A549 (cell line): Measurements from ENCODE around the gene ZCCHC17. TPM values are rescaled to one million over a fixed set of nuclear protein-coding genes. Genes with fewer than 3 reads are reported as not detected.

ENCODE experiments used
- ATAC-seq, 2 experiments: fragments of 200-7000 bp in 1 of 2; fragments of >200 bp in 1 of 2; cut with Nextera tagmentation in 1 of 2; cut with Tn5 transposase in 1 of 2; 3 replicates each; pipeline versions ENCODE4 v1.8.0 to v1.9.1; 2018 to 2020; ENCODE audit warnings: mild to moderate bottlenecking in 1 of 2, moderate library complexity in 1 of 2
- CTCF ChIA-PET: fragments of 300-600 bp; sonication (Branson Sonifier 250); formaldehyde crosslinking; extraction: SDS; loops from one replicate; lab custom pipeline; 2021; ENCODE audit warnings: antibody characterized with exemption, inconsistent platforms; lab: Yijun Ruan, JAX
- POLR2A ChIA-PET: fragments of 350-600 bp; formaldehyde crosslinking; extraction: SDS; loops from one replicate; lab custom pipeline; 2021; ENCODE audit warnings: antibody characterized with exemption, inconsistent platforms; lab: Yijun Ruan, JAX
- DNase-seq, 2 experiments: peaks; one replicate each; pipeline versions ENCODE4 v3.0.0 to v3.0.0-alpha.2; 2011 to 2016; ENCODE audit warnings: low read depth in 1 of 2, low spot score in 1 of 2
- FAIRE-seq: peaks from 2 replicates; lab custom pipeline; 2011; peaks lifted over from hg19 to GRCh38; lab: Jason Lieb, UNC
- H3K27ac ChIP-seq, 2 experiments: fragments of >200 bp; sonication (Bioruptor Twin); formaldehyde crosslinking; 3 replicates each; pipeline ENCODE4 v1.5.1; 2016 to 2017
- H3K4me1 ChIP-seq: fragments of >200 bp; sonication (Bioruptor Twin); formaldehyde crosslinking; 3 replicates; pipeline ENCODE4 v1.6.1; 2016
- H3K4me2 ChIP-seq: fragments of >200 bp; sonication (Bioruptor Twin); formaldehyde crosslinking; 3 replicates; pipeline ENCODE4 v1.6.1; 2016
- H3K4me3 ChIP-seq: fragments of >200 bp; sonication (Bioruptor Twin); formaldehyde crosslinking; 3 replicates; pipeline ENCODE4 v1.5.1; 2016
- H3K9me3 ChIP-seq: fragments of >200 bp; sonication (Bioruptor Twin); formaldehyde crosslinking; 3 replicates; pipeline ENCODE4 v1.6.1; 2016
- CBX2 ChIP-seq: fragments of 200-600 bp; sonication (generic); IDR thresholded peaks from 2 replicates; pipeline ENCODE4 v1.6.1; 2016; ENCODE audit warnings: low read depth, mild to moderate bottlenecking, borderline replicate concordance
- CBX8 ChIP-seq: fragments of 200-600 bp; sonication (generic); IDR thresholded peaks from 2 replicates; pipeline ENCODE4 v1.6.1; 2016
- CEBPB ChIP-seq, 2 experiments: fragments of >200 bp in 1 of 2; sonication (Bioruptor Twin) in 1 of 2; formaldehyde crosslinking in 1 of 2; IDR thresholded peaks; 2 replicates each; pipeline ENCODE4 v1.6.1; 2012 to 2016
- CHD2 ChIP-seq: fragments of 150-350 bp; IDR thresholded peaks from 2 replicates; pipeline ENCODE4 v1.6.1; 2014; ENCODE audit warnings: low read length; ENCODE audit not compliant: partially characterized antibody
- EHF ChIP-seq: fragments of 250-450 bp; sonication (Bioruptor Pico); IDR thresholded peaks from 2 replicates; pipeline ENCODE4 v1.5.0; 2020; ENCODE audit warnings: mild to moderate bottlenecking
- EHMT2 ChIP-seq: fragments of 200-600 bp; sonication (generic); IDR thresholded peaks from 2 replicates; pipeline ENCODE4 v1.6.1; 2016; ENCODE audit warnings: antibody characterized with exemption, low read depth, mild to moderate bottlenecking, moderate library complexity
- ESRRA ChIP-seq: fragments of 150-350 bp; IDR thresholded peaks from 2 replicates; pipeline ENCODE4 v1.6.1; 2014; ENCODE audit warnings: mild to moderate bottlenecking, low read length, borderline replicate concordance
- FOSB ChIP-seq: fragments of 250-450 bp; sonication (Bioruptor Pico); IDR thresholded peaks from 2 replicates; pipeline ENCODE4 v1.5.0; 2020; ENCODE audit warnings: mild to moderate bottlenecking, moderate library complexity
- FOSL2 ChIP-seq, 2 experiments: fragments of 450-650 bp in 1 of 2; fragments of >200 bp in 1 of 2; sonication (Bioruptor Twin) in 1 of 2; formaldehyde crosslinking; IDR thresholded peaks; 2 replicates each; pipeline versions ENCODE4 v1.5.0 to v1.6.1; 2016 to 2020; ENCODE audit warnings: mild to moderate bottlenecking in 1 of 2, moderate library complexity in 1 of 2
- FOXS1 ChIP-seq: fragments of 250-450 bp; sonication (Bioruptor Pico); IDR thresholded peaks from 2 replicates; pipeline ENCODE4 v1.5.0; 2020; ENCODE audit warnings: mild to moderate bottlenecking, moderate library complexity
- HDAC2 ChIP-seq: fragments of 200-600 bp; sonication (generic); IDR thresholded peaks from 2 replicates; pipeline ENCODE4 v1.6.1; 2016
- HOXB13 ChIP-seq: fragments of 250-450 bp; sonication (Bioruptor Pico); IDR thresholded peaks from 2 replicates; pipeline ENCODE4 v1.5.0; 2020; ENCODE audit warnings: low read depth, mild to moderate bottlenecking, moderate library complexity
- JUN ChIP-seq, 2 experiments: fragments of >200 bp; sonication (Bioruptor Twin); formaldehyde crosslinking; IDR thresholded peaks; 2 replicates in 1 of 2; 3 replicates in 1 of 2; pipeline ENCODE4 v1.6.1; 2016 to 2017
- KDM1A ChIP-seq: fragments of 200-600 bp; sonication (generic); IDR thresholded peaks from 2 replicates; pipeline ENCODE4 v1.6.1; 2016; ENCODE audit warnings: low read depth, mild to moderate bottlenecking
- MAFK ChIP-seq: fragments of 450-650 bp; IDR thresholded peaks from 2 replicates; pipeline ENCODE4 v1.6.1; 2014; ENCODE audit not compliant: partially characterized antibody
- MYC ChIP-seq: IDR thresholded peaks from 2 replicates; pipeline ENCODE4 v1.6.1; 2012; ENCODE audit warnings: mild to moderate bottlenecking, inconsistent platforms, low read length, improper control_type of control experiment, borderline replicate concordance
- NFE2L2 ChIP-seq: fragments of 150-350 bp; conservative IDR thresholded peaks from 2 replicates; pipeline ENCODE4 v1.6.1; 2014; ENCODE audit warnings: low read length
- NPAS2 ChIP-seq: fragments of 250-450 bp; sonication (Bioruptor Pico); IDR thresholded peaks from 2 replicates; pipeline ENCODE4 v1.8.0; 2022; ENCODE audit warnings: mild to moderate bottlenecking, moderate library complexity, borderline replicate concordance
- POLR2A ChIP-seq: IDR thresholded peaks from 2 replicates; pipeline ENCODE4 v1.6.1; 2012; ENCODE audit warnings: mild to moderate bottlenecking, low read length
- RFX5 ChIP-seq: fragments of 450-650 bp; IDR thresholded peaks from 2 replicates; pipeline ENCODE4 v1.7.1; 2014; ENCODE audit warnings: antibody characterized with exemption, mild to moderate bottlenecking, moderate library complexity
- RNF2 ChIP-seq: fragments of 200-600 bp; sonication (generic); IDR thresholded peaks from 2 replicates; pipeline ENCODE4 v1.6.1; 2016; ENCODE audit warnings: low read depth, mild to moderate bottlenecking, antibody characterized with exemption, moderate library complexity, borderline replicate concordance
- SMC3 ChIP-seq: fragments of >200 bp; sonication (Bioruptor Twin); formaldehyde crosslinking; IDR thresholded peaks from 3 replicates; pipeline ENCODE4 v1.6.1; 2018; ENCODE audit warnings: inconsistent platforms
- SREBF2 ChIP-seq: fragments of 450-650 bp; IDR thresholded peaks from 2 replicates; pipeline ENCODE4 v1.6.1; 2014; ENCODE audit warnings: mild to moderate bottlenecking, moderate library complexity
- TFCP2L1 ChIP-seq: fragments of 250-450 bp; sonication (Bioruptor Pico); IDR thresholded peaks from 2 replicates; pipeline ENCODE4 v1.5.0; 2021; ENCODE audit warnings: mild to moderate bottlenecking
- ZFP36 ChIP-seq: fragments of 450-650 bp; IDR thresholded peaks from 2 replicates; pipeline ENCODE4 v1.6.1; 2014; ENCODE audit warnings: borderline replicate concordance; ENCODE audit not compliant: partially characterized antibody
- WGBS: methylation state at CpG from one replicate; pipeline ENCODE4 v1.1.6; 2017; ENCODE audit errors: missing lambda C conversion rate; 5-methylcytosine and 5-hydroxymethylcytosine counted together
- polyA plus RNA-seq, 4 experiments: library from polyadenylated mRNA; depleted of rRNA in 3 of 4; stranded (reverse); fragments of >200 nt; fragmentation: RNase III in 1 of 4; extraction: RNeasy Plus Mini Kit Qiagen cat#74134 plus additional on column Dnase treatment in 1 of 4; gene quantifications; 2 replicates in 3 of 4; 3 replicates in 1 of 4; pipeline ENCODE4 v1.2.3, GENCODE V29; 2011 to 2017
- TF ChIP-seq, protein P1 (sequence below): fragments of 250-450 bp; sonication (Bioruptor Pico); IDR thresholded peaks from 2 replicates; pipeline ENCODE4 v1.5.0; 2020; ENCODE audit warnings: low read depth, mild to moderate bottlenecking, moderate library complexity
- TF ChIP-seq, protein P2 (sequence below): fragments of >200 bp; sonication (Bioruptor Twin); formaldehyde crosslinking; IDR thresholded peaks from 3 replicates; pipeline ENCODE4 v1.5.1; 2016
- TF ChIP-seq, protein P3 (sequence below): fragments of >200 bp; sonication (Bioruptor Twin); formaldehyde crosslinking; IDR thresholded peaks from 2 replicates; pipeline ENCODE4 v1.6.1; 2016

ZCCHC17 gene
- polyA plus RNA-seq, 2 of the 4 experiments (the other 2 are of a cell fraction) = 28.0 to 34.5 TPM

DNA sequence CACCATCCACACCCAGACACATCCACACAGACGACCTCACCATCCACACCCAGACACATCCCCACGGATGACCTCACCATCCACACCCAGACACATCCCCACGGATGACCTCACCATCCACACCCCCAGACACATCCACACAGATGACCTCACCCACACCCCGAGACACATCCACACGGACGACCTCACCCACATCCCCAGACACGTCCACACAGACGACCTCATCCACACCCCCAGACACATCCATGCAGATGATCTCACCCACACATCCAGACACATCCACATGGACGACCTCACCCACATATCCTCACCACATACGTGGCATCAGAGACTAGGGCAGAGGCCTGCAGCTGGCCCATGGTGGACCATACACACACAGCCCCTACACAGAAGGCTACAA, 90.8 kb downstream of the ZCCHC17 start:
- no peak for TF ChIP-seq FOXS1
- no peak for TF ChIP-seq CBX8
- no peak for TF ChIP-seq EHF (CRISPR knock-in tag)
- no peak for TF ChIP-seq POLR2A
- TF ChIP-seq RNF2 = no peak
- TF ChIP-seq CEBPB (IDR thresholded peaks at IDR 0.05) = no peak
- no peak for TF ChIP-seq HOXB13 (CRISPR knock-in tag)
- TF ChIP-seq JUN (IDR thresholded peaks at IDR 0.05) = no peak
- TF ChIP-seq, protein P1, sequence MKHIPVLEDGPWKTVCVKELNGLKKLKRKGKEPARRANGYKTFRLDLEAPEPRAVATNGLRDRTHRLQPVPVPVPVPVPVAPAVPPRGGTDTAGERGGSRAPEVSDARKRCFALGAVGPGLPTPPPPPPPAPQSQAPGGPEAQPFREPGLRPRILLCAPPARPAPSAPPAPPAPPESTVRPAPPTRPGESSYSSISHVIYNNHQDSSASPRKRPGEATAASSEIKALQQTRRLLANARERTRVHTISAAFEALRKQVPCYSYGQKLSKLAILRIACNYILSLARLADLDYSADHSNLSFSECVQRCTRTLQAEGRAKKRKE = no peak
- no peak for TF ChIP-seq SMC3
- TF ChIP-seq ZFP36 = no peak
- no peak for TF ChIP-seq KDM1A
- TF ChIP-seq HDAC2 = no peak
- no peak for TF ChIP-seq CHD2
- H3K4me1 ChIP-seq = no peaks in the 10 kb centered on the region
- ATAC-seq (no peak), DNase-seq (no peak), FAIRE-seq (no peak)
- POLR2A ChIA-PET = no interaction called here
- WGBS = 64% methylated on average over 9 of the region's 10 CpGs
- no peak overlapping the region for H3K27ac ChIP-seq
- CTCF ChIA-PET = interaction anchor here (0.6 to 11.3 kb wide), 3 partner anchors 14 to 176 kb away, joined by 4 to 151 read pairs (median 4); no protein-coding TSS in a partner anchor
- H3K4me3 ChIP-seq = no peak overlapping the region
- H3K9me3 ChIP-seq = no peaks in the 10 kb centered on the region
- H3K4me2 ChIP-seq = no peak overlapping the region

DNA sequence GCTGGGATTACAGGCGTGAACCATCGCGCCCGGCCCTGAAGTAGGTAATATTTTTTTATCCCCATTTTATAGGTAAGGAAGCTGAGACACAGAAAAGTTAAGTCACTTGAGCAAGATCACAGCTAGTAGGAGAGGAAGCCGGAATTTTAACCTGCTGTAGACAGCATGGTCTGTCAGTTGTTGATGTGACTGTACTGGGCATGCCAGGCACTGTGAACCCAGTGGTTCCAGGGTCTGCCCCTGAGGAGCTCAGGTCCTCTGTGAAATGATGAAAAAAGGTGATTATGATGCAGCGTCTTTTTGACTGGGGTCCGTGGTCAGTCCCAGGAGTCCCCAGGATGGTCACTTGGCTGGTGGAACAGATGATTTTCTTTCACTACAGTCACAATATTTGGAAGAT, 92.8 kb downstream of the ZCCHC17 start:
- no peak for ATAC-seq
- no peak for TF ChIP-seq HOXB13 (CRISPR knock-in tag)
- TF ChIP-seq TFCP2L1 (CRISPR knock-in tag) = no peak
- no peak for TF ChIP-seq FOSB (CRISPR knock-in tag)
- TF ChIP-seq SREBF2 = no peak
- TF ChIP-seq FOXS1 = no peak
- TF ChIP-seq CBX2 = no peak
- TF ChIP-seq MYC = no peak
- no peak for TF ChIP-seq ESRRA
- TF ChIP-seq SMC3 = no peak
- no peak for TF ChIP-seq HDAC2
- no peak for TF ChIP-seq MAFK
- TF ChIP-seq, protein P2, sequence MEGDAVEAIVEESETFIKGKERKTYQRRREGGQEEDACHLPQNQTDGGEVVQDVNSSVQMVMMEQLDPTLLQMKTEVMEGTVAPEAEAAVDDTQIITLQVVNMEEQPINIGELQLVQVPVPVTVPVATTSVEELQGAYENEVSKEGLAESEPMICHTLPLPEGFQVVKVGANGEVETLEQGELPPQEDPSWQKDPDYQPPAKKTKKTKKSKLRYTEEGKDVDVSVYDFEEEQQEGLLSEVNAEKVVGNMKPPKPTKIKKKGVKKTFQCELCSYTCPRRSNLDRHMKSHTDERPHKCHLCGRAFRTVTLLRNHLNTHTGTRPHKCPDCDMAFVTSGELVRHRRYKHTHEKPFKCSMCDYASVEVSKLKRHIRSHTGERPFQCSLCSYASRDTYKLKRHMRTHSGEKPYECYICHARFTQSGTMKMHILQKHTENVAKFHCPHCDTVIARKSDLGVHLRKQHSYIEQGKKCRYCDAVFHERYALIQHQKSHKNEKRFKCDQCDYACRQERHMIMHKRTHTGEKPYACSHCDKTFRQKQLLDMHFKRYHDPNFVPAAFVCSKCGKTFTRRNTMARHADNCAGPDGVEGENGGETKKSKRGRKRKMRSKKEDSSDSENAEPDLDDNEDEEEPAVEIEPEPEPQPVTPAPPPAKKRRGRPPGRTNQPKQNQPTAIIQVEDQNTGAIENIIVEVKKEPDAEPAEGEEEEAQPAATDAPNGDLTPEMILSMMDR = no peak
- no peak for TF ChIP-seq NPAS2 (CRISPR knock-in tag)
- H3K4me1 ChIP-seq = no peaks in the 10 kb centered on the region
- DNase-seq = no peak
- ChIA-PET CTCF (interaction anchor here (1.0 to 11.3 kb wide), 2 partner anchors 33 to 159 kb away, joined by 4 to 151 read pairs; no protein-coding TSS in a partner anchor), POLR2A (no interaction called here)
- H3K9me3 ChIP-seq = no peaks in the 10 kb centered on the region
- no peak overlapping the region for H3K4me3 ChIP-seq
- FAIRE-seq = no peak
- WGBS = 76% methylated on average over 7 of the region's 7 CpGs
- no peak overlapping the region for H3K4me2 ChIP-seq
- H3K27ac ChIP-seq = no peak overlapping the region

DNA sequence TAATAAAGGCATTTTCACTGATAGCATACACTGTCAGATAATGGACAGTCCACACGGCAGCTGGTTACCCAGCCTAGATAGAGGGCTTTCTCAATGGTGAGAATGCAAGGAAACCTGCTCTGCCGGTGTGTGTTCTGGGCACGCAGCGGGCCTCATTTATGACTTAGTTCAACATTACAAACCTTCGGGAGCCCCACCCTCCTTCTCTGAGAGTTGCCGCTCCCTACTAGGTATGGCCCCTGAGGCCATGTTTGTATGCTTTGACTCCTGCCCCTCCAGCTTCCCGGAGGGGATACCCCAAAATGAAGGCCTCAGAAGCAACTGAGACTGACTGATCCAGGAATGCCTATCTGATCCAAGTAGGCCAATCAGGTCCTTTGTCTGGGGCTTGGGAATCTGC, 93.2 kb downstream of the ZCCHC17 start:
- H3K4me2 ChIP-seq = no peak overlapping the region
- DNase-seq (no peak), ATAC-seq (no peak)
- no peak for TF ChIP-seq FOSL2 (IDR thresholded peaks at IDR 0.05)
- TF ChIP-seq FOSL2 (CRISPR knock-in tag; IDR thresholded peaks at IDR 0.05) = no peak
- no peak for TF ChIP-seq NFE2L2
- TF ChIP-seq, protein P3, sequence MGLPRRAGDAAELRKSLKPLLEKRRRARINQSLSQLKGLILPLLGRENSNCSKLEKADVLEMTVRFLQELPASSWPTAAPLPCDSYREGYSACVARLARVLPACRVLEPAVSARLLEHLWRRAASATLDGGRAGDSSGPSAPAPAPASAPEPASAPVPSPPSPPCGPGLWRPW = no peak
- TF ChIP-seq CBX8 = no peak
- TF ChIP-seq RFX5 = no peak
- no peak for TF ChIP-seq EHMT2
- TF ChIP-seq ESRRA = no peak
- TF ChIP-seq, all 56 proteins: peak for 0
- ChIA-PET CTCF (interaction anchor here (1.6 to 11.3 kb wide), 2 partner anchors 32 to 159 kb away, joined by 12 to 151 read pairs; no protein-coding TSS in a partner anchor), POLR2A (no interaction called here)
- Histone ChIP-seq H3K4me1 (no peaks in the 10 kb centered on the region), H3K4me3 (no peak overlapping the region), H3K9me3 (no peaks in the 10 kb centered on the region), H3K27ac (no peak overlapping the region)
- FAIRE-seq = no peak
- 80% methylated on average over 7 of the region's 7 CpGs for WGBS
